Hepatocyte (in vitro differentiated cells): ENCODE data around the gene ROR1.

Source experiments
- CTCF ChIP-seq: fragments of 200-600 bp; sonication (generic); IDR thresholded peaks from 2 replicates; pipeline ENCODE4 v1.5.1; 2016; ENCODE audit warnings: antibody characterized with exemption, mild to moderate bottlenecking; ENCODE audit not compliant: poor library complexity
- EZH2 ChIP-seq: fragments of 200-600 bp; sonication (generic); IDR thresholded peaks from 2 replicates; pipeline ENCODE4 v1.6.1; 2016; ENCODE audit warnings: antibody characterized with exemption, mild to moderate bottlenecking, borderline replicate concordance
- EZH2phosphoT487 ChIP-seq: fragments of 200-600 bp; sonication (generic); IDR thresholded peaks from one replicate; pipeline ENCODE4 v1.6.1; 2018; ENCODE audit warnings: antibody characterized with exemption, mild to moderate bottlenecking, low read depth, moderate library complexity; ENCODE audit not compliant: unreplicated experiment, severe bottlenecking

- TF ChIP-seq CTCF (no peak), EZH2 (no peak), EZH2phosphoT487 (no peak)
These were observed 421.2 kb downstream of the ROR1 start for GRCh38 chr1:64195081-64195395.
